Ovary (tissue), 3 donors: Measurements from ENCODE around the gene MIS12.

ENCODE experiments used
- CTCF ChIP-seq, 3 donors: fragments of 450-650 bp in 2 of 3; fragments of 200-600 bp in 1 of 3; IDR thresholded peaks; one replicate each; pipeline versions ENCODE4 v1.5.1 to v1.8.0; 2016 to 2022; ENCODE audit warnings: antibody characterized with exemption in 3 of 3, mild to moderate bottlenecking in 1 of 3
- EP300 ChIP-seq: sonication (generic); formaldehyde crosslinking; IDR thresholded peaks from one replicate; pipeline ENCODE4 v1.6.1; 2017; ENCODE audit warnings: antibody characterized with exemption
- POLR2A ChIP-seq: fragments of 450-650 bp; IDR thresholded peaks from one replicate; pipeline ENCODE4 v1.6.1; 2017; ENCODE audit warnings: antibody characterized with exemption, mild to moderate bottlenecking, moderate library complexity
- donor health status: DM: no; HTN: no; CAD: no.

- TF ChIP-seq POLR2A = no peak
- no peak for TF ChIP-seq CTCF (IDR thresholded peaks at IDR 0.05)
- TF ChIP-seq EP300 = no peak
Measured at GRCh38 chr17:5540321-5540720, 54.0 kb downstream of the MIS12 start.
